GM13977 (cell line): Measurements from ENCODE around the gene MRPS23.

ENCODE experiments used
- DNase-seq: peaks from one replicate; pipeline ENCODE4 v3.0.0; 2012; ENCODE audit warnings: low spot score
- CTCF ChIP-seq: IDR thresholded peaks from 2 replicates; pipeline ENCODE4 v1.5.1; 2012; ENCODE audit warnings: mild to moderate bottlenecking, control low read depth; ENCODE audit not compliant: insufficient read depth; ENCODE audit errors: extremely low read depth, missing control alignments
- in situ Hi-C: fragments of 300-500 bp; cut with MboI; formaldehyde crosslinking; loops from one replicate; pipeline ENCODE4 v1.12.0; 2022; ENCODE audit warnings: low sequenced_read_pairs, low pct_unique_long_range_greater_than_20kb, mixed read lengths, inconsistent platforms; ENCODE audit not compliant: unreplicated experiment

The MRPS23 gene

GRCh38 chr17:57849874-57850754 lies at the start of gene MRPS23:
Gene MRPS23 (minus strand): TSS chr17:57850044. CDS start chr17:57850010, 34 bp downstream.
- DNase-seq = peak; percentile 96
- in situ Hi-C loops = loop anchor here (10.0 kb wide), 2 partner anchors 155 to 255 kb away; partner anchors contain the start of gene SRSF1
- no peak for TF ChIP-seq CTCF

GRCh38 chr17:57899391-57899790 lies 49.5 kb upstream of the MRPS23 start:
- in situ Hi-C loops = loop anchor here (10.0 kb wide), 1 partner anchor 95 kb away; no protein-coding TSS in a partner anchor
- TF ChIP-seq CTCF = no peak
- no peak for DNase-seq

GRCh38 chr17:57898487-57899311 lies 48.9 kb upstream of the MRPS23 start:
- in situ Hi-C loops = loop anchor here (10.0 kb wide), 1 partner anchor 96 kb away; no protein-coding TSS in a partner anchor
- DNase-seq = no peak
- TF ChIP-seq CTCF = no peak

- in situ Hi-C loops = loop anchor here (10.0 kb wide), 1 partner anchor 99 kb away; no protein-coding TSS in a partner anchor
- no peak for DNase-seq
- no peak for TF ChIP-seq CTCF
Observed at GRCh38 chr17:57895382-57896060, 45.7 kb upstream of the MRPS23 start.

GRCh38 chr17:57894848-57895247 lies 45.0 kb upstream of the MRPS23 start:
- no peak for DNase-seq
- TF ChIP-seq CTCF = no peak
- in situ Hi-C loops = loop anchor here (10.0 kb wide), 1 partner anchor 100 kb away; no protein-coding TSS in a partner anchor
